A673 (cell line): ENCODE measurements around the gene OR4D2.

Source experiments
- EZH2 ChIP-seq: fragments of 200-600 bp; sonication (generic); IDR thresholded peaks from 2 replicates; pipeline ENCODE4 v1.6.1; 2017; ENCODE audit warnings: borderline replicate concordance, low read depth, mild to moderate bottlenecking, mixed read lengths, antibody characterized with exemption, low read length; ENCODE audit not compliant: poor library complexity, severe bottlenecking
- TF ChIP-seq, protein P1 (sequence below): fragments of 300-800, 200-600 bp; sonication (generic); conservative IDR thresholded peaks from 2 replicates; pipeline ENCODE4 v1.5.1; 2017; ENCODE audit warnings: low read depth, mild to moderate bottlenecking, antibody characterized with exemption, low read length, moderate library complexity, mixed read lengths

DNA sequence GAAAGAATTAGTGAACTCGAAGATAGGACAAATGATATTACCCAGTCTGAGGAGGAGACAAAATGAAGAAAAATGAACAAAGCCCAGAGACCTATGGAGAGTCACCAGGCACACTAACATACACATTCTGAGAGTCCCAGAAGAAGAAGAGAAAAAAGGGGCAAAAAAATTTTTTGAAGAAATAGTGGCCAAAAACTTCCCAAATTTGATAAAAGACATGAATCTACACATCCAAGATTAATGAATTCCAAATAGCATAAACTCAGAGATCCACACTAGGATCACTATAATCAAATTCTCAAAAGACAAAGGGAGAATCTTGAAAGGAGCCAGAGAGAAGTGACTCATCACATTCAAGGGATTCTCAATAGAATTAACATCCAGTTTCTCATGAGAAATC is 22.0 kb upstream of the OR4D2 start:
- no peak for TF ChIP-seq EZH2
- TF ChIP-seq, protein P1, sequence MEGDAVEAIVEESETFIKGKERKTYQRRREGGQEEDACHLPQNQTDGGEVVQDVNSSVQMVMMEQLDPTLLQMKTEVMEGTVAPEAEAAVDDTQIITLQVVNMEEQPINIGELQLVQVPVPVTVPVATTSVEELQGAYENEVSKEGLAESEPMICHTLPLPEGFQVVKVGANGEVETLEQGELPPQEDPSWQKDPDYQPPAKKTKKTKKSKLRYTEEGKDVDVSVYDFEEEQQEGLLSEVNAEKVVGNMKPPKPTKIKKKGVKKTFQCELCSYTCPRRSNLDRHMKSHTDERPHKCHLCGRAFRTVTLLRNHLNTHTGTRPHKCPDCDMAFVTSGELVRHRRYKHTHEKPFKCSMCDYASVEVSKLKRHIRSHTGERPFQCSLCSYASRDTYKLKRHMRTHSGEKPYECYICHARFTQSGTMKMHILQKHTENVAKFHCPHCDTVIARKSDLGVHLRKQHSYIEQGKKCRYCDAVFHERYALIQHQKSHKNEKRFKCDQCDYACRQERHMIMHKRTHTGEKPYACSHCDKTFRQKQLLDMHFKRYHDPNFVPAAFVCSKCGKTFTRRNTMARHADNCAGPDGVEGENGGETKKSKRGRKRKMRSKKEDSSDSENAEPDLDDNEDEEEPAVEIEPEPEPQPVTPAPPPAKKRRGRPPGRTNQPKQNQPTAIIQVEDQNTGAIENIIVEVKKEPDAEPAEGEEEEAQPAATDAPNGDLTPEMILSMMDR: no peak
